Measurements from ENCODE around the gene MARK4. TPM values are rescaled to one million over a fixed set of nuclear protein-coding genes. Genes with fewer than 3 reads are reported as not detected.

The MARK4 gene
- total RNA-seq, 2 donors from 2014 or later, result 24.3 to 120 TPM

- TF ChIP-seq POLR2AphosphoS5 (IDR thresholded peaks at IDR 0.05) (no peak), CTCF (IDR thresholded peaks at IDR 0.05) (no peak), POLR2A (IDR thresholded peaks at IDR 0.05) (no peak)
- H3K4me3 ChIP-seq, result no peak overlapping the region
- no peaks in the 10 kb centered on the region for H3K4me1 ChIP-seq (replicated peaks)
- H3K9me3 ChIP-seq, result no peaks in the 10 kb centered on the region
- H3K27me3 ChIP-seq (replicated peaks; ENCODE audit: insufficient read depth), result no peaks in the 10 kb centered on the region
- 90% methylated on average over 17 of the region's 17 CpGs for WGBS
- no peak overlapping the region for H3K27ac ChIP-seq
- DNase-seq (ENCODE audit: low spot score), result no peak
- intact Hi-C loops (cut with DNase I), result no loop called here
- no peaks in the 10 kb centered on the region for H3K36me3 ChIP-seq
Measured at GRCh38 chr19:45349430-45349941, 98.4 kb downstream of the MARK4 start.

GRCh38 chr19:45350477-45351058, 99.5 kb downstream of the MARK4 start:
- Histone ChIP-seq H3K4me1 (replicated peaks) (no peaks in the 10 kb centered on the region), H3K36me3 (no peaks in the 10 kb centered on the region), H3K27ac (no peak overlapping the region), H3K27me3 (replicated peaks; ENCODE audit: insufficient read depth) (no peaks in the 10 kb centered on the region), H3K4me3 (no peak overlapping the region), H3K9me3 (no peaks in the 10 kb centered on the region)
- intact Hi-C loops (cut with DNase I), result no loop called here
- TF ChIP-seq POLR2AphosphoS5 (IDR thresholded peaks at IDR 0.05) (no peak), CTCF (IDR thresholded peaks at IDR 0.05) (no peak), POLR2A (IDR thresholded peaks at IDR 0.05) (no peak)
- no peak for DNase-seq (ENCODE audit: low spot score)
- 90% methylated on average over 10 of the region's 17 CpGs for WGBS

GRCh38 chr19:45351401-45351952, 100.4 kb downstream of the MARK4 start:
- H3K27me3 ChIP-seq (replicated peaks; ENCODE audit: insufficient read depth), result no peaks in the 10 kb centered on the region
- no peak for DNase-seq (ENCODE audit: low spot score)
- no peaks in the 10 kb centered on the region for H3K9me3 ChIP-seq
- TF ChIP-seq POLR2A (IDR thresholded peaks at IDR 0.05), result no peak
- H3K4me1 ChIP-seq (replicated peaks), result no peaks in the 10 kb centered on the region
- H3K36me3 ChIP-seq, result no peaks in the 10 kb centered on the region
- intact Hi-C loops (cut with DNase I), result no loop called here
- H3K27ac ChIP-seq, result no peak overlapping the region
- no peak overlapping the region for H3K4me3 ChIP-seq
- 74% methylated on average over 13 of the region's 13 CpGs for WGBS

- H3K27ac ChIP-seq, result no peak overlapping the region
- 88% methylated on average over 15 of the region's 15 CpGs for WGBS
- DNase-seq (ENCODE audit: low spot score), result no peak
- TF ChIP-seq POLR2A (IDR thresholded peaks at IDR 0.05), result no peak
- TF ChIP-seq POLR2AphosphoS5 (IDR thresholded peaks at IDR 0.05), result no peak
- TF ChIP-seq CTCF (IDR thresholded peaks at IDR 0.05), result no peak
- no peaks in the 10 kb centered on the region for H3K4me1 ChIP-seq (replicated peaks)
- intact Hi-C loops (cut with DNase I), result no loop called here
- H3K27me3 ChIP-seq (replicated peaks; ENCODE audit: insufficient read depth), result no peaks in the 10 kb centered on the region
- H3K9me3 ChIP-seq, result no peaks in the 10 kb centered on the region
- H3K4me3 ChIP-seq, result no peak overlapping the region
- no peaks in the 10 kb centered on the region for H3K36me3 ChIP-seq
Measured at GRCh38 chr19:45352062-45352461, 101.0 kb downstream of the MARK4 start.

- no peak overlapping the region for H3K4me3 ChIP-seq
- H3K27ac ChIP-seq, result no peak overlapping the region
- no peaks in the 10 kb centered on the region for H3K36me3 ChIP-seq
- no peaks in the 10 kb centered on the region for H3K9me3 ChIP-seq
- no peaks in the 10 kb centered on the region for H3K27me3 ChIP-seq (replicated peaks; ENCODE audit: insufficient read depth)
- DNase-seq (ENCODE audit: low spot score), result no peak
- TF ChIP-seq POLR2AphosphoS5 (IDR thresholded peaks at IDR 0.05), result no peak
- TF ChIP-seq POLR2A (IDR thresholded peaks at IDR 0.05), result no peak
- TF ChIP-seq CTCF (IDR thresholded peaks at IDR 0.05), result no peak
- H3K4me1 ChIP-seq (replicated peaks), result no peaks in the 10 kb centered on the region
- WGBS, result 82% methylated on average over 20 of the region's 20 CpGs
- intact Hi-C loops (cut with DNase I), result no loop called here
Measured at GRCh38 chr19:45352471-45352870, 101.4 kb downstream of the MARK4 start.
